ENCODE data around the gene KRT17. TPM values are rescaled to one million over a fixed set of nuclear protein-coding genes. Genes with fewer than 3 reads are reported as not detected.
"Not testable (repeated sequence)": the region's sequence is repeated elsewhere in the genome, so short reads cannot be mapped to it uniquely, and the experiment has no call there.

Gene KRT17
- polyA plus RNA-seq, 1 donor from 2014 or later: not detected

- H4K20me1 ChIP-seq (ENCODE audit: insufficient read depth): no peaks in the 10 kb centered on the region
- no peak overlapping the region for H3K4me2 ChIP-seq (ENCODE audit: low read length)
- H2AFZ ChIP-seq (ENCODE audit: low read depth, low read length): no peak overlapping the region
- TF ChIP-seq REST (IDR thresholded peaks at IDR 0.05; ENCODE audit: borderline replicate concordance): no peak
- no peak for TF ChIP-seq EP300 (conservative IDR thresholded peaks at IDR 0.05; ENCODE audit: poor library complexity, severe bottlenecking)
- no peak for TF ChIP-seq RAD21 (conservative IDR thresholded peaks at IDR 0.05)
- TF ChIP-seq MXI1 (conservative IDR thresholded peaks at IDR 0.05; ENCODE audit: poor library complexity, severe bottlenecking): no peak
- no peak for TF ChIP-seq EZH2 (IDR thresholded peaks at IDR 0.05; ENCODE audit: borderline replicate concordance, insufficient read depth, low read length, poor library complexity, severe bottlenecking)
- no peak for TF ChIP-seq CTCF (IDR thresholded peaks at IDR 0.05; ENCODE audit: poor library complexity, severe bottlenecking)
- no peak overlapping the region for H3K9ac ChIP-seq (ENCODE audit: low read length)
- H3K36me3 ChIP-seq (ENCODE audit: insufficient read depth, low read length): no peaks in the 10 kb centered on the region
- H3K9me3 ChIP-seq (ENCODE audit: low read length): no peaks in the 10 kb centered on the region
- H3F3A ChIP-seq (ENCODE audit: insufficient read depth, low read length, poor library complexity, severe bottlenecking): no peaks in the 10 kb centered on the region
- H3K79me2 ChIP-seq (replicated peaks; ENCODE audit: insufficient read depth, low read length): no peaks in the 10 kb centered on the region
- no peaks in the 10 kb centered on the region for H3K27me3 ChIP-seq (ENCODE audit: insufficient read depth, low read depth, low read length)
- no peaks in the 10 kb centered on the region for H3K9me2 ChIP-seq (ENCODE audit: insufficient read depth, low read length)
- H3K4me3 ChIP-seq (ENCODE audit: low read length): no peak overlapping the region
- no peak overlapping the region for H3K27ac ChIP-seq (ENCODE audit: low read length)
Measured at GRCh38 chr17:41621916-41622315, 2.5 kb downstream of the KRT17 start.

- not testable (repeated sequence) for H4K20me1 ChIP-seq (ENCODE audit: insufficient read depth); H2AFZ ChIP-seq (ENCODE audit: low read depth, low read length); H3K9ac ChIP-seq (ENCODE audit: low read length); H3K4me3 ChIP-seq (ENCODE audit: low read length); H3K4me2 ChIP-seq (ENCODE audit: low read length); H3K9me2 ChIP-seq (ENCODE audit: insufficient read depth, low read length); H3K36me3 ChIP-seq (ENCODE audit: insufficient read depth, low read length); H3K27ac ChIP-seq (ENCODE audit: low read length); H3K79me2 ChIP-seq (replicated peaks; ENCODE audit: insufficient read depth, low read length); H3F3A ChIP-seq (ENCODE audit: insufficient read depth, low read length, poor library complexity, severe bottlenecking); H3K9me3 ChIP-seq (ENCODE audit: low read length); H3K27me3 ChIP-seq (ENCODE audit: insufficient read depth, low read depth, low read length)
Measured at GRCh38 chr17:41621435-41621817, 2.9 kb downstream of the KRT17 start.

- no peak overlapping the region for H3K4me2 ChIP-seq (ENCODE audit: low read length)
- no peaks in the 10 kb centered on the region for H3F3A ChIP-seq (ENCODE audit: insufficient read depth, low read length, poor library complexity, severe bottlenecking)
- H3K36me3 ChIP-seq (ENCODE audit: insufficient read depth, low read length): no peaks in the 10 kb centered on the region
- no peaks in the 10 kb centered on the region for H3K9me2 ChIP-seq (ENCODE audit: insufficient read depth, low read length)
- H4K20me1 ChIP-seq (ENCODE audit: insufficient read depth): no peaks in the 10 kb centered on the region
- no peak overlapping the region for H2AFZ ChIP-seq (ENCODE audit: low read depth, low read length)
- H3K79me2 ChIP-seq (replicated peaks; ENCODE audit: insufficient read depth, low read length): no peaks in the 10 kb centered on the region
- TF ChIP-seq EZH2 (IDR thresholded peaks at IDR 0.05; ENCODE audit: borderline replicate concordance, insufficient read depth, low read length, poor library complexity, severe bottlenecking) (no peak), RAD21 (conservative IDR thresholded peaks at IDR 0.05) (no peak), EP300 (conservative IDR thresholded peaks at IDR 0.05; ENCODE audit: poor library complexity, severe bottlenecking) (no peak), TAF1 (IDR thresholded peaks at IDR 0.05; ENCODE audit: low read depth) (no peak), MXI1 (conservative IDR thresholded peaks at IDR 0.05; ENCODE audit: poor library complexity, severe bottlenecking) (no peak), CTCF (IDR thresholded peaks at IDR 0.05; ENCODE audit: poor library complexity, severe bottlenecking) (no peak), REST (IDR thresholded peaks at IDR 0.05; ENCODE audit: borderline replicate concordance) (no peak), SMC3 (conservative IDR thresholded peaks at IDR 0.05; ENCODE audit: poor library complexity) (no peak), POLR2AphosphoS5 (IDR thresholded peaks at IDR 0.05) (no peak)
- no peaks in the 10 kb centered on the region for H3K27me3 ChIP-seq (ENCODE audit: insufficient read depth, low read depth, low read length)
- H3K4me3 ChIP-seq (ENCODE audit: low read length): no peak overlapping the region
- H3K27ac ChIP-seq (ENCODE audit: low read length): no peak overlapping the region
- no peaks in the 10 kb centered on the region for H3K9me3 ChIP-seq (ENCODE audit: low read length)
- no peak overlapping the region for H3K9ac ChIP-seq (ENCODE audit: low read length)
Measured at GRCh38 chr17:41620583-41621434, 3.6 kb downstream of the KRT17 start.

Measured in neural cell (in vitro differentiated cells).